GM19238 (cell line): ENCODE results near the gene RB1.

Experiments
- DNase-seq: peaks from one replicate; pipeline ENCODE4 v3.0.0; 2011; ENCODE audit warnings: low spot score; ENCODE audit not compliant: insufficient read length

Gene RB1

DNA sequence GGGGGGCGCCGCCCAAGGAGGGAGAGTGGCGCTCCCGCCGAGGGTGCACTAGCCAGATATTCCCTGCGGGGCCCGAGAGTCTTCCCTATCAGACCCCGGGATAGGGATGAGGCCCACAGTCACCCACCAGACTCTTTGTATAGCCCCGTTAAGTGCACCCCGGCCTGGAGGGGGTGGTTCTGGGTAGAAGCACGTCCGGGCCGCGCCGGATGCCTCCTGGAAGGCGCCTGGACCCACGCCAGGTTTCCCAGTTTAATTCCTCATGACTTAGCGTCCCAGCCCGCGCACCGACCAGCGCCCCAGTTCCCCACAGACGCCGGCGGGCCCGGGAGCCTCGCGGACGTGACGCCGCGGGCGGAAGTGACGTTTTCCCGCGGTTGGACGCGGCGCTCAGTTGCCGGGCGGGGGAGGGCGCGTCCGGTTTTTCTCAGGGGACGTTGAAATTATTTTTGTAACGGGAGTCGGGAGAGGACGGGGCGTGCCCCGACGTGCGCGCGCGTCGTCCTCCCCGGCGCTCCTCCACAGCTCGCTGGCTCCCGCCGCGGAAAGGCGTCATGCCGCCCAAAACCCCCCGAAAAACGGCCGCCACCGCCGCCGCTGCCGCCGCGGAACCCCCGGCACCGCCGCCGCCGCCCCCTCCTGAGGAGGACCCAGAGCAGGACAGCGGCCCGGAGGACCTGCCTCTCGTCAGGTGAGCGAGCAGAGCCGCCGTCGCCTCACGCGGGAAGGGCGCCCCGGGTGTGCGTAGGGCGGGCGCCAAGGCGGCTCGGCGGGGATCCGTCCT lies at the start of gene RB1:
Gene RB1, plus strand, starts transcription at position 393 of the 784 bp plus-strand sequence. Its CDS starts 162 bp downstream, at position 555.
- peak; percentile 71 for DNase-seq

DNA sequence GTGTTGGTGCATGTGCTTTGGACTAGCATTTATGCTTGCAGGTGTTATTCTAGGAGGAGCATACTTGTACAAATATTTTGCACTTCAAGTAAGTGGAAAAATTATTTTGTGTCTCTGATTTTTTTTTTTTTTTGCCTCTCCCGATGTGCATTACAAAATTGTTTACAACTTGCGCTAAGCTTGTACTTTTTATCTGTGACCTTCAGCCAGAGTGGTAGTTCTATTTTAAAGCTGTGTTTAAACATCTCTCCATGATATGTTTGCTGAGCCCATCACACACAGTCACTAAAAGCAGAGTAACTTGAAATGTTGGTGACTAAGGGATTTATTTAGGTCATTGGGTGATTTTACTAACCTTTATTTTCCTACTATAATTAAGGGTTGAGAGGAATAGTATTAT lies 49.7 kb upstream of the RB1 start:
- no peak for DNase-seq

DNA sequence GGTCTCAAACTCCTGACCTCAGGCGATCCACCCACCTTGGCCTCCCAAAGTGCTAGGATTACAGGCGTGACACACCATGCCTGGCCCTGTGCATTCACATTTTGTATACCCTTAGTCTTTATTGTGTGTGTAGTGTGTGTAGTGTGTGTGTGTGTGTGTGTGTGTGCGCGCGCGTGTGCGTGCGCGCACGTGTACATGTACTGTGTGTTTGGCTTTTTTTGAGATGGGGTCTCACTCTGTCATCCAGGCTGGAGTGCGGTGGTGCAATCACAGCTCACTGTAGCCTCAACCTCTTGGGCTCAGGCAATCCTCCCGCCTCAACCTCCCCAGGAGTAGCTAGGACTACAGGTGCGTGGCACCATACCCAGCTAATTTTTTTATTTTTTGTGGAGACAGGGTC lies 48.5 kb upstream of the RB1 start:
- DNase-seq, result no peak

DNA sequence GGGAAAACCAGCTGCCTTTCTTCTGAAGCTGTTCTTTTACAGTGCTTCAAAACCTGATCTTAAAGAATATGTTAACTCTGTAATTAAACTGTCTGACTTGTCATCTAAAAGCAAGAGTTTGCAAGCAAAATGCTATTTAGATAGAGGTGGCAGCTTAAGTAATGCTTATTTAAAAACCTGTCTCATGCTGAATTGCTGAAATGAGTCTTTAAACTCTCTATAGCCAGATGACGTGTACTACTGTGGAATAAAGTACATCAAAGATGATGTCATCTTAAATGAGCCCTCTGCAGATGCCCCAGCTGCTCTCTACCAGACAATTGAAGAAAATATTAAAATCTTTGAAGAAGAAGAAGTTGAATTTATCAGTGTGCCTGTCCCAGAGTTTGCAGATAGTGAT lies 47.6 kb upstream of the RB1 start:
- DNase-seq, result no peak

DNA sequence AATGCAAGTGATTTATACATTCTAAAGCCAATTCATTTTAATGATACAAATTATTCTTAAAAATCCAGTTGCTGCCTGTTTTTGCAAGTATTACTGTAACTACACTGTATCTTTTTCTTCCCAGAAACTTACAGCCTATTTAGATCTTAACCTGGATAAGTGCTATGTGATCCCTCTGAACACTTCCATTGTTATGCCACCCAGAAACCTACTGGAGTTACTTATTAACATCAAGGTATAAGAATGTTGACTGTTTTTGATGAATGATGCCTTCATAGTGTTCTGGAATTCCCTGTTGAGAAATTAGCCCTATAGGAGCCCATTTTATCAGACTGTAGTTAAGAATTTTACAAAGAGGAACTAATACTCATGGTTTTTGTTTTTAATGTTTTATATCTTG lies 45.5 kb upstream of the RB1 start:
- no peak for DNase-seq

DNA sequence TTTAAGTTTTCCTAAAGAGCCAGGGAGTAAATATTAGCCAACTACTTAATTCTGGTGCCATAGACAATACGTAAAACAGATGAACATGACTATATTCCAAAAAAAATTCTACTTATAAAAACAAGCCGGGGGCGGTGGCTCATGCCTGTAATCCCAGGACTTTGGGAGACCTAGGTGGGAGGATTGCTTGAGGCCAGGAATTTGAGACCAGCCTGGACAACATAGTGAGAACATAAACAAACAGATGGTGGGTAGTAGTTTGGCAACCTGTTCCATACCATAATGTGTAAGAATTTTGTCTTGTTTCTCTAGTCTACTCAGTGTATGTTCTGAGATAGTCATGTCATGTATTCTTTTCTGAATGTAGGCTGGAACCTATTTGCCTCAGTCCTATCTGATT lies 45.1 kb upstream of the RB1 start:
- no peak for DNase-seq

DNA sequence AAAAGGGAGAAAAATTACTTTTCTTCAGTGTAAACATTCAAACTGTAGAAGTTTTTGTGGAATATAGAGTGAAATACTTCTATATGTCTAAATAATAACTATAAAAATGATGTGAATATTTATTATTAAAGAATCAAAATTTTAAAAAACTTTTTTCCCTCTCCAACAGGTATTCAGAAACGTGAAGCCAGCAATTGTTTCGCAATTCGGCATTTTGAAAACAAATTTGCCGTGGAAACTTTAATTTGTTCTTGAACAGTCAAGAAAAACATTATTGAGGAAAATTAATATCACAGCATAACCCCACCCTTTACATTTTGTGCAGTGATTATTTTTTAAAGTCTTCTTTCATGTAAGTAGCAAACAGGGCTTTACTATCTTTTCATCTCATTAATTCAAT lies 42.6 kb upstream of the RB1 start:
- no peak for DNase-seq

DNA sequence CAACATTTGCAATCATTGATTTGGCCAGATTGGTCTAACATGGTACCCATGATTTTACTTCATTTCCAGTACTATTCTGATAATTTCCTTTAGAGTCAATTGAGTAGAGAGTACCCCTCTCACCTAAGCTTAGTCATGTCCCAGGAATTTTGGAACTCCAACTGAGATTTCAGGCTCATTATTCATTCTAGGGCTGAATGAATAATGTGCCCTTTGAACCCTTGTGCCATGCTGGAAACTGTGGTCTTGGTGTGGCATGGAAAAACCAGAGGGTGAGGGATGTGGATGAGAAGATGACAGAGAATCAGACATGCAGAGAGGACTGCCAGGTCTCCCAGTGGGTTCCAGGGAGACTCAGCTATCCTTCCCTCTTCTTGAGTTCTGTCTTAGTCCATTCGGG lies 40.4 kb upstream of the RB1 start:
- no peak for DNase-seq

DNA sequence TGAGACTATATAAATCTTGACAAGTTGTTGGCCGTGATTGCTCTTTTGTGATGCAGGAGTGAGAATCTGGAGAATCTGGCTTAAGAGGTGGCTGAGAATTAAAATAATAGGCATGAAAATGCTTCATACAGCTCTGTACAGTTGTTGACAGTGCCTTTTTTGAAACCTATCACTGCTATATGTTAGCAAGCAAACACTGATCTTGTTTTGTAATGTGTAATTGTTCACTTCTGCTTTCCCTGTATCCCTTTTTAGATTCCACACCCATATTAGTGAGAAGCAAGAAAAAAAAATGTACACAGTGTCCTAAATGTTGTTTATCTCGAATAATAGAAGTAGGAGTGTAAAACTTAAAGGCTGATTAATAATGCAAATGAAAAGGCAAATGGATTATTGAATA lies 39.5 kb upstream of the RB1 start:
- DNase-seq, result no peak

DNA sequence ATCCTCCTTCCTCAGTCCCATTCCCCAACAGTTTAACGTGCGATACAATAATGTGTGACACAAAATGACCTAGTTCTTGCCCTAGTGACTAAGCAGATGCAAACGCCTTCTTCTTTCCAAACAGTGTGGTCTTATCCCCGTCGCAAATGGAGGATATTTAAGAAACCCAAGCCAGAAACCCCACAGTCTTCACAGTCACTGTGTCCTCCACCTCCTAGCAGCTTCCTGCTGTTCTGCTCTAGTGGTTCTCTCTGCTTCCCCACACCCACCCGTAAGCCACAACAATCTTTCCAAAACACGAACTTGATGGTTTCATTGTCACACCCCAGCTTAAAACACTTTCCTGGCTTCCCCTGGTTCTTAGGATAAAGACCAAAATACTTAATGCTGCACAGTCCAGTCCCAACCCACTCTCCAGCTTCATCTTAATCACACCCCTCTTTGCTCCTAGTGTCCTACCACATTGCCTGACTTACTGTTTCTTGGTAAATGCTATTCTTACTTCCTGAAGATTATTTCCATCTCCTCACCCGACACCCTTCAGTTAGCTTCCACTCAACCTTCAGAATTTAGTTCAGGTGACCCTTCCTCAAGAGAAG lies 38.2 kb upstream of the RB1 start:
- DNase-seq, result no peak

DNA sequence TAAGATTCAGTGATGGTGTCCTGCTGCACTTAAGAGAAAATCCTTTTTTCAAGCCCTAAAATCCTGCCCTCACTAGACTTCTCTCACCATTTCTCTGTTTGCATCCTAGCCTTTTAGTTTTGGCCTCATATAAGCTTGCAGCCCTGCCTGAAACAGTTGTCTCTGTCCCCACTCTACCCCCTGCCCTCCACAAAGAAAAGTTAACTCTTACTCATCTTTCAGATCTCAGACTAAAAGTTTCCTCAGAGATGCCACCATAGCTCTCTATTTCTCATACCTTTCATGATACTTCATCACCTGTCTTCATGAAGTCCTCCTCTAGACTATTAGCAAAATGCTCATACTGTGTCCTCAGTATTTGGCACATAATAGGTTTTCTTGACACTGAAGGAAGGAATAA lies 37.4 kb upstream of the RB1 start:
- DNase-seq, result no peak

DNA sequence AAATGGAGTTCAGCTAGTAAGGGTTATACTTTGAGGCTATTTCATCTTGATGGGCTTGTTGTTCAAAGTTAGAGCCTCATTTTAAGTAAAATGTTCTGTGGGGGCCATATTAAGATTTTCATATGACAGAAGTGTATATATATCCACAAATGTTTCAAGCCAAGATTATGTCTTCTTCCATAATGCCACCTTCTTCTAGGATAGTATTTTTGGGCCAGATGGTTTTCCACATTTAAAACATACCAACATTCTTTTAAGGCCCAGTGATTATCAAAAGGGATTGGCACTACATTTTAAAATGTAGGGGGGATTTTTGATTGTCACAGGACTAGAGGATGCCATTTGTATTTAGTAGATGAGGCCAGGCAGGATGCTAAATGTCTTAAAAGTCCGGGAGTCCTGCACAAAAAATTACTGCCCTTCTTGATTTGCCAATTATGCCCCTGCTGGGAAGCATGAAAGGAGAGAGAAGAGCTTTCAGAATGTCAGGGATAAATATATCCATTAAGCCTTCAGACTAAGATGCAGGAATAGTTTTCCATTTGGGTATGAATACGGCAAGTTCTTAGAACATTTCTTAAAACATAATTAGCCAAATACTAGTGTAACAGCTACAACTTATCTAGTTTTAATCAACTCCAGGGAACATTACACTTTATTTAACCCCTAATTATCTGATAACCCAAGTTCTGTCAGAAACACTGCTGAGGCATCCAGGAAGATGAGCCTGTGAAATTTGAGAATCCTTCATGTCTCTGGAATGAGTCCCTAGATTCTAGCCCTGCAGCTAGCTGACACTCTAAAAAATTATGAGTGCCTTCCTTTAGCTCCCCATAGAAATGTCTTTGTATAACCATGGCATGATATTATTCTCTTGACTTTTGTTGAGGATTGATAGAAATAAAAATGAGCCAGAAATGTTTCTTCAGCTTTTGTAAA lies 36.6 kb upstream of the RB1 start:
- no peak for DNase-seq

DNA sequence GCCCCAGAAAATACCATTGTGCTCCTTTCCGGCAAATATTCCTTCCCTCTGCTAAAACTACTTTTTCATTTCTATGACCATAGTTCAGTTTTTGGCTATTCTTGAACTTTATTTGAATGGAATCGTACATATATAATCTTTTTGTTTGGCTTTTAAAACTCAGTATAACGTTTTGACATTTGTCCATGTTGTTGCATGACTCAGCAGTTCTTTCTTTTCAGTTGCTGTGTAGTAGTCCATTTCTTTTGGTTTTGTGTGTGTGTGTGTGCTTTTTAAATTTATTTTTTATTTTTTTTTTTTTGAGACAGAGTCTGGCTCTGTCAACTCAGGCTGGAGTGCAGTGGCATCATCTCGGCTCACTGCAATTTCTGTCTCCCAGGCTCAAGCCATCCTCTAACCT lies 35.5 kb upstream of the RB1 start:
- DNase-seq, result no peak

DNA sequence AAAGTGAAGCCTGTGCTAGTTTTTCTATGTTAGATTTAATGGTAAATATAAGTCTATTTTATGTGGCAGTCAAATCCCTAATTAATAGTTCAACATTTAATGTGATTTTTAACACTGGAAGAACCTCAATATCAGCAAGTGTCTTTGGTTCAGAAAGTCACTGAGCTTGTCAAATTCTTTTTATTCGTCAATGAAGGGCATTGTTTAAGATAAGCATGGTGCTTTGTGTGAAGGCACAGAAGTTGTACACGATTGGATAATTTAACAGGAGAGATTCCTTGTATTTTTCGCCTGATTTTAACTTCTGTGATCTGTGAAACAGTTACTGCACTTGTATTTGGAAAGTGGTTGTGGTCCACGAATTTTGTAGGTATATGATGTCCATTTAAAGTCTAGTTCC lies 30.2 kb upstream of the RB1 start:
- no peak for DNase-seq

DNA sequence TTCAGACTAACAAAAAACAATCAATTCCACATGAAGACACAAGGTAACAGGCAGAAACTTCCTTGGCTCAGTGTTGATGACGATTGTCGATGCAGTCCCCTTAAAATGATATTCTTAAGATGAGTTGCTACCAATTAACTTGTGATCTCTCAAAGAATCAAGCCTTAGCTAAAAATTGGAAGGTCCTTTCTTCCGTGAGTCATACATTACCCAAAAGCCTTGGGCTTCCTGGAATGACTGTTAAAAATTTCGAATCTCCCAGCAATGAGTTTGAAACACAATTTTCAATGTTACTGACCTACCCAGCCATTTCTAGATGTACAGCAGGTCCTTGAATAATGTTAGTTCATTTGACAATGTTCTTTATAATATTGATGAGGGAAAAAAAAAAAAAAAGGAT lies 28.0 kb upstream of the RB1 start:
- DNase-seq, result no peak

DNA sequence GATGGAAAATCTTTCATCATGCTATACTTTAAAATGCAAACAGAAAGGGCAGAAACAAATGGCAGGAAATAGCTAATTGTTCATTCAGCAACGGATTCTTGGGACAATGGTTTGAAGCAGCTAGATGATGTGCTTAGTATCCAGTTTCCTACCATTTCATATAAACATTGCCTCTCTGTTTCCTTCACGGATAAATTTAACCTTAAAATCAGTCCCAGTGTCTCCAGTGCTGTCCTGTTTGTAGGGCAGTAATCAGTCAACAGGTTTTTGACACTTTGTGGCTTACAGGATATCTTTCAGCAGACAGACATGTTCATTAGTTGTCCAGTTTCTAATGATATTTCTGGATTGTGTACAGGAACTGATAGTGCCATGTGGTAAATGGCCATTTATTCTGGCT lies 24.7 kb upstream of the RB1 start:
- DNase-seq, result no peak

DNA sequence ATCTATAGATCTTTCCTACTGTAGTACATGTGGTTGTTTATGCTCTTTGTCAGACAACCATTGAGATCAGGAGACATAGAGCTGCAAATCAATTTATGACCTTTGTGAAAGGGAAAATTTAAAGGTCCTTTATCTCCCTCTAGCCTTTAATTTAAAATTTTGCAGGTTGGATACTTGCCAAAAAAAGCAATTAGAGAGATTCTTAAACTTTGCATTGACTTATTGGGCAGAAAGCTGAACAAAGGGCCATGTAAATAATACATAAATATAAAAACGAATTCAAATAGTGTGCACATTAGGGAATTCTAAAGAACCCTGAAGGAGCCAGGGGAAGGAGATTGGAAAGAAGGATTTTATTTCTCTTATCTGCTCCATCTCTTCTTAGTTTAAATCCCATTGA lies 22.0 kb upstream of the RB1 start:
- no peak for DNase-seq

DNA sequence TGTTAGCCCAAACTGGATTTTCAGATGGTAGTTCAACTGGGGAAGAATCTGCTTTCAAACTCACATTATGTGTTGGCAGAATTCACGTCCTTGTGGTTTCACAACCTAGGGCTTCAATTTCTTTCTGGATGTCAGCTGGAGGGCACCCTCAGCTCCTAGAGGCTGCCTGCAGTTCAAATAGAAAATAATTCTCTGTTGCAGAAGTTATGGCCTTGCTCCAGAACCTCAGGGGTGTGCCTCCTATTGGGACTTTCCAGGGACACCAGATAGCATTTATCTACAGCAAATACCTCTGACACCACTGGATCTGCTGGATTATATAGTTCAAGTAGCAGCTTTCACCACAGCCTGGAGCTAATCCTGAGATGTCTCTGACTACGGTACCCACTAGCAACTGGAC lies 11.8 kb upstream of the RB1 start:
- no peak for DNase-seq

DNA sequence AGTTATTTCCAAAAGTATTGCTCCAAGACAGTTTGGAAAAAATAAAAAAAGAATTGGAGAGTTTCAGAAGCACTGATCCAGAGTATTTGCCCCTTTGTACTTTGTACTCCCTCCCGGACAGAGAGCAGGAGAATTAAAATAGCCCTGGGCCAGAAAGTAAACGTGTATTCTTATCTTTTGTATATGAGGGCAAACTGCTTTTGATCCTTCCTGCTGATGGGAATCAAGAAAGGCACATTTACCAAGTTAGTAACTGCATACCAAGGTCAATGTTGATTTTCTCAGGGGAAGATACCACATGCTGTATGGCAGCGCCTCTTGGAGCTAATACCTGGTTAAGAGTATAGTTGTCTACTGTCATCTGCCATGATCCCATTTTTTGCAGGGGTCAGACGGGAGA lies 10.9 kb upstream of the RB1 start:
- DNase-seq, result no peak

DNA sequence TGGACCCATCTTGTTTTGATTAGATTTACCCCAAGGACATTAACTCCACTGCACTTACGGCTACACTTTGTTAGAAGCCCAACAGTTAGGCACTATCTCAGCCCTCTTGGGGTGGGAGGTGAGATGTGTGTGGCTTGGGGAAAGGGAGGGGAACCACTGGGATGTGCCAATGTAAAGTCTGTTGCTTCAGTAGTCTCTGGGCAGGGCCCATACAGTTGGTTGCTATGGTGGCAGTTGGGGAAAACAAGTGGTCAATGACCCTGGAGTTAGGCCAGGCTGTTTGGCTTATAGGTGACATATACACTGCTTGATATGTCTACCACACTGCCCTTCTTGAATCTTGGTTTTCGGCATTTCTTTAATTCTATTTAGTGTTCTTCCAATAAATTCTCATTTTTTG lies 8.9 kb upstream of the RB1 start:
- no peak for DNase-seq

DNA sequence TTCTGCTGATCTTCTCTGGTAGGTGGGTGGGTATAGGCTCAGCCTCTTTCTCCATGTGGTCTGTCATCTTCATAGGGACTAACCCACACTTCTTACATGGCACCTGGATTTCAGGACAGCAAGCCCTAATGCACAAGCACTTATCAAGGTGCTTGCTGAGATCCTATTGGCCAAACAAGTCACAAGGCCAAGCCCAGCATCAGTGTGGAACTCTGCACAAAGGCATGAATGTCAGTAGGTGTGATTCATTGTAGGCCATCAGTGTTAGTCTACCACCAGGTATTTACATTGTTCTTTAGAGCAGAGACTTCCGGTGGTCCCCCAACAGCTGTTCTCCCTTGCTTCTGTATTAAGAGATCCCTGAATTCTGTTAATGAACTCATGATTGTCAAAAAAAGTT lies 8.3 kb upstream of the RB1 start:
- no peak for DNase-seq

DNA sequence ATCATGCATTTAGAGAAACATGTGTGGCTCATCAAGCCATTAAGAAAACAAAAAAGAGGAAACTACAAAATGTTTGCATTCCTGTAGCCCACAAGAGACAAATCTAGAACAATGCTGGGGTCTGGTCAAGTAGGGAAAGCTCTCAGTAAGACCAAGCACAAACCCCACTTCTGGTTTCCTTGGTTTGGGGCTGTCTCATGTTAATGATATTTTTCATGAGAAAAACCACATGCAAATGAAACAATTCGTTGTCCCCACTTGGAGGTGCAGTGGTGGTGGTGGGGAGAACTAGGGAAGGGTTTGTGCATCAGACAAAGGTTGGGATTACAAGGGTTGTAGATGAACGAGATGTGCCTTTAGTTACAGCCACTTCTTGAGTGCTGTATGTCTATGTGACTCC lies 7.0 kb upstream of the RB1 start:
- no peak for DNase-seq
